ENCODE results near the gene COL6A3. TPM values are rescaled to one million over a fixed set of nuclear protein-coding genes. Genes with fewer than 3 reads are reported as not detected.

Gene COL6A3
- total and polyA plus RNA-seq, 7 experiments from 2014 or later = 0.02 to 3.1 (median 2.2) TPM

DNA sequence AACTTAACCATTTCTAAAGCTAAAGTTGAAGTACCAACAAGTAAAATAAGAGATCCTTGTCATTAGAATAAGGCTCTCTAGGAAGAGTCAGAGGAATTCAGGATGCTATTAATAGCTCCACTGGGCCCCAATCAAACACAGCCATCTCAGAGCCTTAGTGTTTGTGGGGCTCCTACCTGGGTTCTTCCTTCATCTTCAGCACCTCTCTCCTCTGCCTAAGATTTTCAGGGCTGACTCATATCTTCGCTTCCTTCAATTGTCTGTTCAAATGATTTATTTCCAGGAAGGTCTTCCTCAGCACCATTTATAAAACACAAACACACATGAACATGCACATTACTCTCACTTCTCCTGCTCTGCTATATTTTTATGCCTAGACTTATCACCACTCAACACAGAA, 119.5 kb downstream of the COL6A3 start:
- Histone ChIP-seq H3K27me3 (ENCODE audit: control insufficient read depth in 2 of 2, insufficient read depth in 2 of 2, low read length in 2 of 2) (no peaks in the 10 kb centered on the region), H3K27ac (ENCODE audit: low read depth, low read length) (no peak overlapping the region), H3K4me1 (ENCODE audit: control insufficient read depth in 2 of 2, insufficient read depth in 2 of 2, low read length in 2 of 2) (peaks cover 0 to 12% of the 10 kb centered on the region in 2 donors), H3K9me3 (ENCODE audit: control insufficient read depth in 2 of 3, low read length in 3 of 3) (no peaks in the 10 kb centered on the region), H3K36me3 (ENCODE audit: control insufficient read depth in 2 of 3, insufficient read depth in 3 of 3, low read length in 3 of 3) (no peaks in the 10 kb centered on the region), H3K4me3 (ENCODE audit: low read length) (no peak overlapping the region)
- ATAC-seq (no peak), DNase-seq (no peak)
- ChIA-PET POLR2A (no interaction called here), CTCF (interaction anchor here (0.6 kb wide), 1 partner anchor 695 kb away, joined by 3 read pairs; no protein-coding TSS in a partner anchor)
- H3K36me3 Mint-ChIP-seq = no peaks in the 10 kb centered on the region
- no peak overlapping the region for H3K27ac Mint-ChIP-seq
- H3K4me1 Mint-ChIP-seq = peaks cover 5 to 15% (median 11%) of the 10 kb centered on the region in 7 donors
- intact Hi-C loops (cut with micrococcal nuclease) = no loop called here
- peaks cover 0 to 10% (median 5%) of the 10 kb centered on the region in 11 donors for H3K9me3 Mint-ChIP-seq
- H3K4me3 Mint-ChIP-seq = no peak overlapping the region
- peaks cover 26 to 50% (median 34%) of the 10 kb centered on the region in 5 donors for H3K27me3 Mint-ChIP-seq

DNA sequence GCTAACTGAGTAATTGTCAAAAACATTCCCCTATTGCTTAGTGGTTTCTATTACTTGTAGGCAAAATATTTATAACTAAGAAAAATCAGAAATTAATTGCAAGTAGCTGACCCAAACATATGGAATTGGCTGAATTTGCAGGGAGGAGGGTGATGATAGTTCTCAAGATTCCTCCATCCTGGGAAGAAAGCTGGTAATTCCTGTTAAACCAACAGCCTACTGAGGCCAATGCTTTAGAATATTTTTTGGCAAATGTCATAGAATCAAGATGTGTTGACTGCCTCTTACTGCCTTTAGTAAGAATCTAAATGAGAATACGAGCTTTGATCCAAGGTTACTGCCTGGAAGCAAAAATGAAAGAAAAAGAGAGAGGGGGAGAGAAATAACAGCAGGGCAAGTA, 120.0 kb downstream of the COL6A3 start:
- H3K27me3 Mint-ChIP-seq = peaks cover 31 to 55% (median 39%) of the 10 kb centered on the region in 5 donors
- CTCF ChIA-PET = no interaction called here

DNA sequence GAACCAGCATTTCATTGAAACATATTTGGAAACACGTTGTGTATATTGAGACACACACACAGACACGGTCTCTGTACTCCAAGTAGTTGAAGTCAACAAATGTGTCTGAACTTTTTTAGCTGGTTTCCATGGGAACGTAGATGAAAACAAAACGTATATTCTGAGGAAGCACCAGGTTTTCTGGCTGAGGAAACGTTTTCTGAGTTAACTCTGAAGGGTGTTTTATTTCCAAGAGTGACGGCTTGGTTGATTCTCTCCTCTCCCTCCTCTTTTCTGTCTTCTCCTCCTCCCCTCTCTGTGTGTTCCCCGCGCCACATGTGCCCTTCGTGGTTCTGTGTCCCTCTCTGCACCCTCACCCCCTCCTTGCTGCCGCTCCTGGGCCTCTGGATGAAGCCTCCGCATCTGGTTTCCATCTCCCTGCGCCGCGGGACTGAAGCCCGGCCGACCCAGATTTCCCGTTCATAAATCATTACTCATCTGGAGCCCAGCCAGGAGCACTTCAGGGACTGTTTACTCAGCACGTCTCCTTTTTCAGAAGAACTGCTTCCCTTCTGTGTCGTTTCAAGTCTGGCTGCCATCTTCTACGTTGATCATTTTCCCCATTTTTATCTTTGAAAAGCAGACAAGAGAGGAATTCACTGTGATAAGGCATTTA, 122.7 kb downstream of the COL6A3 start:
- H3K4me3 ChIP-seq (ENCODE audit: low read length) = no peak overlapping the region
- H3K27ac ChIP-seq (ENCODE audit: low read depth, low read length) = no peak overlapping the region
- POLR2A ChIA-PET = no interaction called here
- CTCF ChIA-PET = no interaction called here
- intact Hi-C loops (cut with micrococcal nuclease) = no loop called here
- Mint-ChIP-seq H3K4me3 (peak overlapping the region; percentile 49 to 80 (median 74)), H3K27me3 (peaks cover 43 to 61% (median 49%) of the 10 kb centered on the region in 5 donors), H3K36me3 (peaks cover 0 to 3% (median 0%) of the 10 kb centered on the region in 5 donors), H3K4me1 (peaks cover 5 to 15% (median 11%) of the 10 kb centered on the region in 7 donors), H3K27ac (peak overlapping the region in 4 of 9 donors; percentile 9 to 86 (median 74)), H3K9me3 (peaks cover 2 to 18% (median 8%) of the 10 kb centered on the region in 11 donors)
- no peaks in the 10 kb centered on the region for H3K9me3 ChIP-seq (ENCODE audit: control insufficient read depth in 2 of 3, low read length in 3 of 3)
- peaks cover 0 to 12% of the 10 kb centered on the region in 2 donors for H3K4me1 ChIP-seq (ENCODE audit: control insufficient read depth in 2 of 2, insufficient read depth in 2 of 2, low read length in 2 of 2)
- ATAC-seq (peak; percentile 69), DNase-seq (peak in 6 of 9 donors; percentile 10 to 51 (median 30))
- H3K36me3 ChIP-seq (ENCODE audit: control insufficient read depth in 2 of 3, insufficient read depth in 3 of 3, low read length in 3 of 3) = no peaks in the 10 kb centered on the region
- no peaks in the 10 kb centered on the region for H3K27me3 ChIP-seq (ENCODE audit: control insufficient read depth in 2 of 2, insufficient read depth in 2 of 2, low read length in 2 of 2)

More for the DNA sequence above, 120.0 kb downstream of the COL6A3 start:
- intact Hi-C loops (cut with micrococcal nuclease) = no loop called here
- ATAC-seq = no peak
- Histone ChIP-seq H3K27ac (ENCODE audit: low read depth, low read length) (no peak overlapping the region), H3K4me3 (ENCODE audit: low read length) (no peak overlapping the region), H3K36me3 (ENCODE audit: control insufficient read depth in 2 of 3, insufficient read depth in 3 of 3, low read length in 3 of 3) (no peaks in the 10 kb centered on the region), H3K27me3 (ENCODE audit: control insufficient read depth in 2 of 2, insufficient read depth in 2 of 2, low read length in 2 of 2) (no peaks in the 10 kb centered on the region), H3K9me3 (ENCODE audit: control insufficient read depth in 2 of 3, low read length in 3 of 3) (no peaks in the 10 kb centered on the region), H3K4me1 (ENCODE audit: control insufficient read depth in 2 of 2, insufficient read depth in 2 of 2, low read length in 2 of 2) (peaks cover 0 to 12% of the 10 kb centered on the region in 2 donors)
- POLR2A ChIA-PET = no interaction called here
- H3K9me3 Mint-ChIP-seq = peaks cover 0 to 10% (median 5%) of the 10 kb centered on the region in 11 donors
- no peak for DNase-seq
- H3K27ac Mint-ChIP-seq = no peak overlapping the region
- peaks cover 5 to 15% (median 11%) of the 10 kb centered on the region in 7 donors for H3K4me1 Mint-ChIP-seq
- H3K36me3 Mint-ChIP-seq = no peaks in the 10 kb centered on the region
- no peak overlapping the region for H3K4me3 Mint-ChIP-seq

DNA sequence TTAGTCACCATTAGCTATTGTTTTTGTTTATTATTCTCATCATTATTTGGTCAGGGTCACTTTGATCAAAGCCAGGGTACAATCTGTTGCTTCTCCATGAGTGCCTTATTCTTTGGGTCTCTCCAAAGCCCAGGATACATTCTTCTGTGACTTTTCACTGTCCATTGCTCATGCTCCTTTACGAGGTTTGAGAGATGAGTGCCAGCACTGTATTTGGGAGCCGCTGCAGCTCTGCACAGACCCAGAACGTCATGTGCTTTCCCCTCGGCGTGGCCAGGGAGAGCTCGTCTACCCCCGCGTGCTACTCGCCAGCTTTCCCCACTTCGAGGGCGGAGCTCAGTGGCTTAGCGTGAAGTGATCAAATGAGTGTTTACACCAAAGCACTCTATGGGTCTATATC, 123.7 kb downstream of the COL6A3 start:
- ChIA-PET POLR2A (no interaction called here), CTCF (no interaction called here)
- Mint-ChIP-seq H3K27me3 (peaks cover 41 to 53% (median 46%) of the 10 kb centered on the region in 5 donors), H3K36me3 (peaks cover 0 to 3% (median 0%) of the 10 kb centered on the region in 5 donors), H3K4me3 (no peak overlapping the region), H3K27ac (no peak overlapping the region), H3K4me1 (peaks cover 5 to 15% (median 11%) of the 10 kb centered on the region in 7 donors), H3K9me3 (peaks cover 2 to 18% (median 8%) of the 10 kb centered on the region in 11 donors)
- no peaks in the 10 kb centered on the region for H3K36me3 ChIP-seq (ENCODE audit: control insufficient read depth in 2 of 3, insufficient read depth in 3 of 3, low read length in 3 of 3)
- H3K4me1 ChIP-seq (ENCODE audit: control insufficient read depth in 2 of 2, insufficient read depth in 2 of 2, low read length in 2 of 2) = peaks cover 0 to 12% of the 10 kb centered on the region in 2 donors
- ATAC-seq (no peak), DNase-seq (no peak)
- no peak overlapping the region for H3K27ac ChIP-seq (ENCODE audit: low read depth, low read length)
- H3K27me3 ChIP-seq (ENCODE audit: control insufficient read depth in 2 of 2, insufficient read depth in 2 of 2, low read length in 2 of 2) = no peaks in the 10 kb centered on the region
- no peaks in the 10 kb centered on the region for H3K9me3 ChIP-seq (ENCODE audit: control insufficient read depth in 2 of 3, low read length in 3 of 3)
- intact Hi-C loops (cut with micrococcal nuclease) = no loop called here
- H3K4me3 ChIP-seq (ENCODE audit: low read length) = no peak overlapping the region

DNA sequence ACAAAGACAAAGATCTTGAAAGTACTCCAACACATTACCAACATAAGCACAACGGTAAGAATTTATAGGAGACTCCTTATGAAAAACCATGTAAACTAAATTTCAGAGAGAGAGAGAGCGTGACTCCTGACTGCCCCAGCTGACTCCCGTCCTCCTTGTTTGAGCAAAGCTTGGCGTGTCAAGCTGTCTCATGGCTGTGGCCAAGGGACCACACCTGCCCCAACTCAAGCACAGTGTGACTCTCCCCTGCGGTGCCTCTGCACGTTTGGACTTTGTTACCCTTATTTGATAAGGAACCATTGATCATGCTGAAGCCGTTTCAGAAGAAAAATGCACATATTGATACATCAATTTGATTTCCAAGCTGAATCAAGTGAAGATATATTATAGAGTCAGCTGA, 124.8 kb downstream of the COL6A3 start:
- no peaks in the 10 kb centered on the region for H3K9me3 ChIP-seq (ENCODE audit: control insufficient read depth in 2 of 3, low read length in 3 of 3)
- H3K27me3 ChIP-seq (ENCODE audit: control insufficient read depth in 2 of 2, insufficient read depth in 2 of 2, low read length in 2 of 2) = no peaks in the 10 kb centered on the region
- ATAC-seq = no peak
- Mint-ChIP-seq H3K36me3 (peaks cover 0 to 3% (median 0%) of the 10 kb centered on the region in 5 donors), H3K4me3 (no peak overlapping the region), H3K27ac (no peak overlapping the region), H3K9me3 (peaks cover 0 to 17% (median 6%) of the 10 kb centered on the region in 11 donors), H3K27me3 (peaks cover 40 to 46% (median 44%) of the 10 kb centered on the region in 5 donors), H3K4me1 (peaks cover 5 to 15% (median 11%) of the 10 kb centered on the region in 7 donors)
- no peak for DNase-seq
- H3K36me3 ChIP-seq (ENCODE audit: control insufficient read depth in 2 of 3, insufficient read depth in 3 of 3, low read length in 3 of 3) = no peaks in the 10 kb centered on the region
- CTCF ChIA-PET = interaction anchor here (0.6 kb wide), 1 partner anchor 126 kb away, joined by 4 read pairs; no protein-coding TSS in a partner anchor
- no peak overlapping the region for H3K27ac ChIP-seq (ENCODE audit: low read depth, low read length)
- H3K4me3 ChIP-seq (ENCODE audit: low read length) = no peak overlapping the region
- intact Hi-C loops (cut with micrococcal nuclease) = no loop called here
- peaks cover 0 to 12% of the 10 kb centered on the region in 2 donors for H3K4me1 ChIP-seq (ENCODE audit: control insufficient read depth in 2 of 2, insufficient read depth in 2 of 2, low read length in 2 of 2)
- POLR2A ChIA-PET = no interaction called here

DNA sequence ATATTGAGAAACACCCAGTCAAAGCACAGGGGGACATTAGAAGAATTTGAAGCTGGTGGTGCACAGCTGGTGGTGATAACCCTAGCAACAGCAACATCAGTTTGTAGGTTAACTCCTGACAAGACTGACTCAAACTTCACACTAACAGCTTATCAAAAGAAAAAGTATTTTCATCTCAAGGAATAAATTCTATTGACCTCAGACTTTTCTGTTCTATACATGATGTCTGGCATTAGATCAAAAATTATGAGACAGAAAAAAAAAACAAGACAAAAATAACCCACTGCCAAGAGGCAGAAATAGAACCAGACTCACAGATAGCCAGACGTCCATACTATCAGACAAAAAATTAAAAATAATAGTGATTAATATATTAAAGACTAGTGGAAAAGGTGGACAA, 126.1 kb downstream of the COL6A3 start:
- CTCF ChIA-PET = no interaction called here
- peaks cover 35 to 46% (median 39%) of the 10 kb centered on the region in 5 donors for H3K27me3 Mint-ChIP-seq
- Histone ChIP-seq H3K9me3 (ENCODE audit: control insufficient read depth in 2 of 3, low read length in 3 of 3) (no peaks in the 10 kb centered on the region), H3K27me3 (ENCODE audit: control insufficient read depth in 2 of 2, insufficient read depth in 2 of 2, low read length in 2 of 2) (no peaks in the 10 kb centered on the region), H3K36me3 (ENCODE audit: control insufficient read depth in 2 of 3, insufficient read depth in 3 of 3, low read length in 3 of 3) (no peaks in the 10 kb centered on the region), H3K27ac (ENCODE audit: low read depth, low read length) (no peak overlapping the region), H3K4me3 (ENCODE audit: low read length) (no peak overlapping the region), H3K4me1 (ENCODE audit: control insufficient read depth in 2 of 2, insufficient read depth in 2 of 2, low read length in 2 of 2) (peaks cover 0 to 12% of the 10 kb centered on the region in 2 donors)
- H3K4me3 Mint-ChIP-seq = no peak overlapping the region
- DNase-seq (no peak), ATAC-seq (no peak)
- H3K4me1 Mint-ChIP-seq = peaks cover 5 to 15% (median 11%) of the 10 kb centered on the region in 7 donors
- peaks cover 0 to 3% (median 0%) of the 10 kb centered on the region in 5 donors for H3K36me3 Mint-ChIP-seq
- H3K9me3 Mint-ChIP-seq = peaks cover 0 to 13% (median 4%) of the 10 kb centered on the region in 11 donors
- no peak overlapping the region for H3K27ac Mint-ChIP-seq
- intact Hi-C loops (cut with micrococcal nuclease) = no loop called here
- POLR2A ChIA-PET = no interaction called here

Data from naive thymus-derived CD4-positive, alpha-beta T cell (primary cell).